HT1080 (cell line): Measurements from ENCODE around the gene LRRC38. TPM values are rescaled to one million over a fixed set of nuclear protein-coding genes. Genes with fewer than 3 reads are reported as not detected.
"Not testable (repeated sequence)": the region's sequence is repeated elsewhere in the genome, so short reads cannot be mapped to it uniquely, and the experiment has no call there.

Experiments used
- DNase-seq: peaks from one replicate; pipeline ENCODE4 v3.0.0-alpha.2; 2015; ENCODE audit warnings: low read depth
- total RNA-seq: library from RNA; depleted of rRNA; stranded (reverse); fragments of >200 nt; shearing (Covaris generic); gene quantifications from 2 replicates; pipeline ENCODE4 v1.2.3, GENCODE V29; 2014; rRNA removed

The LRRC38 gene
- total RNA-seq, 1 experiment from 2014 or later = 0.71 TPM

DNA sequence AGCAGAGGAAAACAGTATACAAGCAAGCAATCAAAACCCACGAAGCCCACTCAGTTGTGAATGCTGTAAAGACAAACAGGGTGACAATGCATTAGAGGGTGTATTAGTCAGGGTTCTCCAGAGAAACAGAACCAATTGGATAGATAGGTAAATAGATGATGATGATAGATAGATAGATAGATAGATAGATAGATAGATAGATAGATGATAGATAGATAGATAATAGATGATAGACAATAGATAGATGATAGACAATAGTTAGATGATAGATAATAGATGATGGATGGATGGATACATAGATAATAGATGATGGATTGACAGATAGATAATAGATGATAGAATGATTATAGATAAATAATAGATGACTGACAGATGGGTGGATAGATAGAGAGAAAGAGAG is 48.3 kb downstream of the LRRC38 start:
- DNase-seq = no peak

DNA sequence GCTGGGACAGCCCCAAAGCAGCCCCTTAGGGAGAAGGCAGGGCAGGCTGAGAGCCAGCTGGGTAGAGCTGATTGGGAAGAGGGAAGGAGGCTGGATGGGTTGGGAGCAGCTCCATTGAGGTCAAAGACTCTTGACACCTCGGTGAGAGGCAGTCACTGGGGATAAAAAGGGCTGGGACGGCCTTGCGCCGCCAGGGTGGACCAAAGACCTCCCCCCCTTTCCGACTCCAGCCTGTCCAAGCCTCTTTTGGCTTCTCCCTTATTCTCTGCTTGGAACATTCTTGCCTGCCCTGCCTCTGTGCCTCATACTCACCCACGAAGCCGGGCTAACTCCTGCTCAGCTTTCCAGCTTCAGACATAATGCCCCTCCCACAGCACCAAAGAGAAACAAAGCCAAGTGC is 51.1 kb downstream of the LRRC38 start:
- DNase-seq = no peak

DNA sequence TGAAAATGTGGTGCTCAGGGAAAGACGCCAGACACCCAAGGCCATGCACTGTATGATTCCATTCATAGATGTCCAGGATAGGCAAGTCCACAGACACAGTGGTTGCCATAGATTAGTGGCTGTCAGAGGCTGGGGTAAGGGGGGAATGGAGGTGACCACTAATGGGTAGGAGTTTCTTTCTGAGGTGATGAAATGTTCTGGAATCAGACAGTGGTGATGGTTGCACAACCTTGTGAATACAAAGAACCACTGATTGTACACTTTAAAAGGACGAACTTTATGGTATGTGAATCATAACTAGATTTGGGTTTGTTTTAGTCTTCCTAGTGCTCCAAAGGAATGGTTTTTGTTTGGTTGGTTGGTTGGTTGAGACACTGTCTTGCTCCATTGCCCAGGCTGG is 51.8 kb downstream of the LRRC38 start:
- DNase-seq = no peak

DNA sequence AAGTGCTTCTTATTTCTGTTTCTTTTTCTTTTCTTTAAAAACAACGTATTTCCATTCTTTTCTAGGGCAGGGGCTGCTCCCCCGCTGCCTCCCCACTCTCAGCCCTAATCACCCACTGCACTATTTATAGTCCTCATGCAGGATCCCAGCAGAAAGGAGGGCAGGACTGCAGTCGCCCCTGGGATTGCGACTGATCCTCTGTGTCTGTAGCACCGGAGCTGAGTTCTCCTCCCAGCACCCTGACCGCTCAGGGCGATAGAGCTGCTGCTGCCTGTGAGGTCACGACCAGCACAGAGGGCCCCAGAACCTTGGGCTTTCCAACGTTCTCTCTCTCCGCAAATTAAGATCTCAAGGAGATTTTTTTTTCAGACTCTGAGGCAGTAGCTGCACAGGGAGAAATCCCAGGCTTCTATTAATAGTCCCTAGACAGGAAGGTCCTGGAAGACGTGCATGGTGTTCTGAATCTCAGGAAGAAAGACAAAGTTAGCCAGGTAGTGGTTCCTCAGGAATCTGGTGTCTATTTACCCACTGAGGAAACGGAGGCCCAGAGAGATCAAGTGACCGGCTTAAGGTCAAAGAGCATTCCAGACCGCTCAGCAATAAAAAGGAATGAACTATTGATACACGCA is 56.8 kb downstream of the LRRC38 start:
- DNase-seq = no peak

DNA sequence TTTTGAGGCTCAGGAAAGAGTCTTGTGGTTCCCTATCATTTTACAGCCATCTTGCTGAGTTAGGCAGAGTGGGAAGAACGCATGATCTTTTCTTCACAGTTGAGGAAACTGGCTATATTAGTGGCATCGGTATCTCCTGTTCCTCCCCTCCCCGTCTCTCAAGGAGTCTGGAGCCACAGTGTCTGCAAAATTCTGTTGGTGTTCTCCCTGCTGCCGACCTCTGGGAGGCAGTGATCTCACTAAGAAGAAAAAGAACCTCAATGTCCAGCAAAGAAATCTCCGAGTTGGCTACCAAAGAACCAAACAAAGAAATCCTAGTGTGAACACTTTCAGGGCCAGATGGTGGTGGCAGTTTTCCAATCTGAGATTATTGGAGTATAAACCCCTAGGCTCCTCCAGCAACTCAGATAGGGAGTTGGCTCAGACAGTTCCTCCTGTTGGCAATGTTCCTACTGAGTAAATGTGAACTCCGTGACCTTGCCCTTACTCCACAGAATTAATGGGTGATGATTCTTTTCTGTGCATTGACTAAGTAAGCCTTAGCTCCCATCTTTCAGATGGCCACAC is 62.3 kb downstream of the LRRC38 start:
- DNase-seq = peak; percentile 6

DNA sequence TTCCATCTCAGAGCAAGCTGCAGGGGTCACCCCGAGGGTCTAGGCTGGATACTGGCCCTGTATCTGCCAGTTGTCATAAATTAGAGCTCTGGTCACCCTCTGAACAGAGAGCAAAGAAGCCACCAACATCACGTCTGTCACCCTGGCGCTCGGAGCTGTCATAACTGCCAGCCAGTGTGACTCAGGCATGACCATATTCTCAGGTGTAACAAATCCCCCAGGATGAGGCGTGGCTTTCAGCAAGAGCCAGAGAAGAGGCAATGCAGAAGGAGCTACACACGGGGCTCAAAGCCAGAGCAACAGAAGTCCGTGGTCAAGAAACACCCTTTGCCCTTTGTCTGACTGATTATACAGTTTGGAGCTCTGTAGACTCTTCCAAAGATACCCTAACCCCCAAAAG is 63.6 kb downstream of the LRRC38 start:
- no peak for DNase-seq

DNA sequence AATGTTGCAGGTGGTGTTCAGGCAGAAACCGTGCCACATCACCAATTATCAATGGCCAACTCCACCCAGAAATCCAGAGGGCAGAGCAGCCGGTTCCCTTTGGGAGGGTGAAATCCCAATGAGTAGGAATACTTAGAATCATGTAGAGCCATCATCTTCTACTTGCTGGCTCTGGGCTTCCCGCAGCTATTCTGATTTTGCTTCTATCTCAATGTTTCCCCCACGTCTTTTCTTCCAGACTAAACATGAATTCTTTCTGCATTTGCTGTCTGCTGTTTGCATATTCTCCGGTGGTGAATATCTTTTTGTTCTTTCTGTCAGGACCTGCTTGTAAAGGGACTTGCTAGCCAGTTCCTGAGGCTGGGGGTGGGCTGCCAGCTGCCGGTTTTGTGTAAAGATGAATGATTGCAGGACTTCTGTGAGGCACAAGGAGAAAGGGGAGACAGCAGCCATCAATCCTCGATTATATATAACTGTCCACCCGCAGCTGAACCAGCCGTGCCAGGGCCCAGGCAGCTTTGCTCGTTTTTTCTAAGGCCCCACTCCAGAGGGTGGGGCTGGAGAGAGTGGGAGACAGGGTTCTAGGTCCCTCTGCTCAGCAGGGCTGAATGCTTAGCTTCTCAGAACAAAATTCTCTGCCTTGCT is 70.3 kb downstream of the LRRC38 start:
- no peak for DNase-seq

DNA sequence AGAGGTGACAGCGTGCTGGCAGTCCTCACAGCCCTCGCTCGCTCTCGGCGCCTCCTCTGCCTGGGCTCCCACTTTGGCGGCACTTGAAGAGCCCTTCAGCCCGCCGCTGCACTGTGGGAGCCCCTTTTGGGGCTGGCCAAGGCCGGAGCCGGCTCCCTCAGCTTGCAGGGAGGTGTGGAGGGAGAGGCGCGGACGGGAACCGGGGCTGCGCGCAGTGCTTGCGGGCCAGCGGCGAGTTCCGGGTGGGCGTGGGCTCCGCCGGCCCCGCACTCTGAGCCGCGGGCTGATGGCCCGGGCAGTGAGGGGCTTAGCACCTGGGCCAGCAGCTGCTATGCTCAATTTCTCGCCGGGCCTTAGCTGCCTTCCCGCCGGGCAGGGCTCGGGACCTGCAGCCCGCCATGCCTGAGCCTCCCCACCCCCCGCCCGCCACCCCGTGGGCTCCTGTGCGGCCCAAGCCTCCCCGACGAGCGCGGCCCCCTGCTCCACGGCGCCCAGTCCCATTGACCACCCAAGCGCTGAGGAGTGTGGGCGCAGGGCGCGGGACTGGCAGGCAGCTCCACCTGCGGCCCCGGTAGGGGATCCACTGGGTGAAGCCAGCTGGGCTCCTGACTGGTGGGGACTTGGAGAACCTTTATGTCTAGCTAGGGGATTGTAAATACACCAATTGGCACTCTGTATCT is 74.6 kb downstream of the LRRC38 start:
- not testable (repeated sequence) for DNase-seq

DNA sequence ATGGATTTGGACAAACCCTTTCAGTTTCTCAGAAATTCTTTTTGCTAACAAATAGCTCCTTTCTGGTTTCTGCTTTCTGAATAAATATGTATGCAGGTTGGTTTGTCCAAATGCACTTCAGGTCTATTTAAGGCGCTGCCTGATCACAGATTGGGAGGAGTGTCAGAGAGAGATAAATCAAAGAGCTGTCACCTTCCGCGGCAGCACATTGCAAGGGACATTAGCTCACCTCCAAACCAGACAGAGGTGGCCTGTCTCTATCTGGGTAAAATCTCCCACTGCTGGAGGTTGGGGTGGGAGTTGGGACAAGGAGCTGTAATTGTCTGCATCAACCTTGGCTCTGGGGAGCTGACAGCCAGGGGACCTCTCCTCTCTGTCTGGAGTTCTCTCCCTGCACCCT is 78.3 kb downstream of the LRRC38 start:
- no peak for DNase-seq

DNA sequence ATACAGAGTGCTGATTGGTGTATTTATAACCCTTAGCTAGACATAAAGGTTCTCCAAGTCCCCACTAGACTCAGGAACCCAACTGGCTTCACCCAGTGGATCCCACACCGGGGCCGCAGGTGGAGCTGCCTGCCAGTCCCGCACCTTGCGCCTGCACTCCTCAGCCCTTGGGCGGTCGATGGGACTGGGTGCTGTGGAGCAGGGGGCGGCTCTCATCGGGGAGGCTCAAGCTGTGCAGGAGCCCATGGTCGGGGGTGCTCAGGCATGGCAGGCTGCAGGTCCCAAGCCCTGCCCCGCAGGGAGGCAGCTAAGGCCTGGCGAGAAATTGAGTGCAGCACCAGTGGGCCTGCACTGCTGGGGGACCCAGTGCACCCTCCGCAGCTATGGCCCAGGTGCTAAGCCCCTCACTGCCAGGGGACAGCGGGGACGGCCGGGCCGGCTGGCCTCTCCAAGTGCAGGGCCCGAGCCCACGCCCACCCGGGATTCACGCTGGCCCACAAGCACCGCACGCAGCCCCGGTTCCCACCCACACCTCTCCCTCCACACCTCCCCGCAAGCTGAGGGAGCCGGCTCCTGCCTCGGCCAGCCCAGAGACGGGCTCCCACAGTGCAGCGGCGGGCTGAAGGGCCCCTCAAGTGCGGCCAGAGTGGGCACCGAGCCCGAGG is 80.0 kb downstream of the LRRC38 start:
- not testable (repeated sequence) for DNase-seq

DNA sequence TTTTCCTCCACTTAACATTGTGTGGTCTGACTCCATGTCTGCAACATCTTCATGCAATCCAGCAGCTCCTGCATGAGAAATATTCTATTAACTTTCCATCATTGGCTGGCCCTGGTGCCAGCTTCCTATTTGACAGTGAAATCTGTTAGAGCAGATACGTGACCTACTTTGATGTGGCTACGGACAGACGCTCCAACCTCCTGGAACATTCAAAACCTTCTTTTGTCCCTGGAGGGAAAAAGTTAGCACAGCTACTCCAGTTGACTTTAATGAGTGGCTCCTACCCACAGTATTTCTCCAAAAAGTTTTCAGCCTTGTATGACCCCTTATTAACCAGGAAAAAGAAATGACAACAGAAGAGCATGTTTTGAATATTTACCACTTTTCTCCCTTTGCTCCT is 81.6 kb downstream of the LRRC38 start:
- no peak for DNase-seq

DNA sequence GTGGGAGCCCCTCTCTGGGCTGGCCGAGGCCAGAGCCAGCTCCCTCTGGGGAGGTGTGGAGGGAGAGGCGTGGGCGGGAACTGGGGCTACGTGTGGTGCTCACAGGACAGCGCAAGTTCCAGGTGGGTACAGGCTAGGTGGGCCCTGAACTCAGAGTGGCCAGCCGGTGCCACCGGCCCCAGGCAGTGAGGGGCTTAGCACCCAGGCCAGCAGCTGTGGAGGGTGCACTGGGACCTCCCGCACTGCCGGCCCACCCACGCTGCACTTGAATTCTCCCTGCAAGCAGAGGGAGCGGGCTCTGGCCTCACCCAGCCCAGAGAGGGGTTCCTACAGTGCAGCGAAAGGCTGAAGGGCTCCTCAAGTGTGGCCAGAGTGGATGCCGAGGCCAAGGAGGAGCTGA is 83.3 kb downstream of the LRRC38 start:
- DNase-seq = no peak

Other genes starting within 250 kb of the LRRC38 start
- not detected in 2 replicates for gene PRAMEF8, start 228.9 kb downstream of the LRRC38 start, total RNA-seq
- gene PRAMEF33, start 210.5 kb downstream of the LRRC38 start, total RNA-seq = not detected in 2 replicates
- gene PRAMEF15, start 198.4 kb downstream of the LRRC38 start, total RNA-seq = not detected in 2 replicates
- not detected in 2 replicates for gene PRAMEF14, start 166.9 kb downstream of the LRRC38 start, total RNA-seq
- gene PRAMEF19, start 142.1 kb downstream of the LRRC38 start, total RNA-seq = not detected in 2 replicates
- not detected in 2 replicates for gene PRAMEF17, start 124.4 kb downstream of the LRRC38 start, total RNA-seq
- gene PRAMEF20, start 103.6 kb downstream of the LRRC38 start, total RNA-seq = not detected in 2 replicates
- gene PDPN, start 69.8 kb upstream of the LRRC38 start, total RNA-seq = 8.7 and 16.3 TPM in 2 replicates
- gene PRDM2, start 186.2 kb upstream of the LRRC38 start, total RNA-seq = 2.9 and 3.8 TPM in 2 replicates